K562 (cell line): Measurements from ENCODE around the gene IRF9. TPM values are rescaled to one million over a fixed set of nuclear protein-coding genes. Genes with fewer than 3 reads are reported as not detected.
A peak's percentile ranks its signal among the peaks of the same experiment; 100 is the strongest.

Source experiments
- ARHGAP35 ChIP-seq: fragments of 450-650 bp; IDR thresholded peaks from 2 replicates; pipeline ENCODE4 v1.6.1; 2018; ENCODE audit not compliant: partially characterized antibody
- BDP1 ChIP-seq: IDR thresholded peaks from 3 replicates; pipeline ENCODE4 v1.6.1; 2011; ENCODE audit not compliant: insufficient read length, insufficient read depth
- CBFA2T2 ChIP-seq: fragments of 450-650 bp; conservative IDR thresholded peaks from 2 replicates; pipeline ENCODE4 v1.6.1; 2017; ENCODE audit warnings: mild to moderate bottlenecking
- NFE2 ChIP-seq: IDR thresholded peaks from 2 replicates; pipeline ENCODE4 v1.6.1; 2014; ENCODE audit warnings: antibody characterized with exemption, low read depth
- POLR3A ChIP-seq: IDR thresholded peaks from 2 replicates; pipeline ENCODE4 v1.6.1; 2011; ENCODE audit warnings: borderline replicate concordance, mild to moderate bottlenecking, moderate library complexity; ENCODE audit not compliant: insufficient read length, insufficient read depth; ENCODE audit errors: extremely low read depth
- SIRT6 ChIP-seq: IDR thresholded peaks from one replicate; pipeline ENCODE4 v1.6.1; 2012; ENCODE audit warnings: low read depth, mild to moderate bottlenecking, control low read depth, inconsistent platforms, low read length, moderate library complexity
- TEAD2 ChIP-seq: fragments of 450-650 bp; IDR thresholded peaks from 2 replicates; pipeline ENCODE4 v1.6.1; 2016; ENCODE audit warnings: missing genetic modification characterization, control low read depth, missing compliant biosample characterization
- ZBTB7A ChIP-seq: IDR thresholded peaks from 2 replicates; pipeline ENCODE4 v1.6.1; 2011; ENCODE audit warnings: low read depth, mild to moderate bottlenecking, low read length, moderate library complexity, borderline replicate concordance; ENCODE audit not compliant: control insufficient read depth
- ZNF3 ChIP-seq: fragments of 250-450 bp; sonication (Bioruptor Pico); IDR thresholded peaks from 2 replicates; pipeline ENCODE4 v1.5.0; 2021; ENCODE audit warnings: mild to moderate bottlenecking, moderate library complexity
- polyA plus RNA-seq, 8 experiments: library from polyadenylated mRNA; depleted of rRNA in 4 of 8; stranded (reverse) in 5 of 8; unstranded in 3 of 8; fragments of >200 nt; fragmentation: Nextera tagmentation in 2 of 8; fragmentation: Illumina TruSeq in 1 of 8; extraction: Ambion mirVana in 2 of 8; extraction: Trizol in 1 of 8; gene quantifications; 2 replicates each; pipeline versions ENCODE4 v1.2.1 to v1.2.3, GENCODE V29; 2011 to 2014; ENCODE audit warnings: inconsistent platforms in 1 of 8, missing spikeins in 1 of 8
- total RNA-seq, 7 experiments: library from RNA; depleted of rRNA in 6 of 7; stranded (reverse); fragments of >200 nt in 6 of 7; fragmentation: Illumina TruSeq in 2 of 7; extraction: Trizol in 2 of 7; gene quantifications; 2 replicates each; pipeline versions ENCODE4 v1.2.1 to v1.2.3, GENCODE V29; 2011 to 2021; ENCODE audit warnings: low replicate concordance in 1 of 7
- TF ChIP-seq, protein P1 (sequence below): sonication (generic); formaldehyde crosslinking; IDR thresholded peaks from 2 replicates; pipeline ENCODE4 v1.8.0; 2023; ENCODE audit warnings: mild to moderate bottlenecking, missing genetic modification reagents
- TF ChIP-seq, protein P2 (sequence below): fragments of 150-350 bp; IDR thresholded peaks from 2 replicates; pipeline ENCODE4 v1.6.1; 2014; ENCODE audit warnings: low read depth, mild to moderate bottlenecking, low read length, borderline replicate concordance
- TF ChIP-seq, protein P3 (sequence below): fragments of 450-650 bp; IDR thresholded peaks from 2 replicates; pipeline ENCODE4 v1.7.0; 2016; ENCODE audit warnings: borderline replicate concordance
- TF ChIP-seq, protein P4 (sequence below): fragments of 450-650 bp; IDR thresholded peaks from 2 replicates; pipeline ENCODE4 v1.6.1; 2016; ENCODE audit warnings: missing biosample characterization, missing genetic modification characterization

The IRF9 gene
- total and polyA plus RNA-seq, 9 of the 15 experiments (the other 6 are each of a cell fraction or from before 2014, with no cell fraction given) = 0.79 to 14.8 (median 6.1) TPM

DNA sequence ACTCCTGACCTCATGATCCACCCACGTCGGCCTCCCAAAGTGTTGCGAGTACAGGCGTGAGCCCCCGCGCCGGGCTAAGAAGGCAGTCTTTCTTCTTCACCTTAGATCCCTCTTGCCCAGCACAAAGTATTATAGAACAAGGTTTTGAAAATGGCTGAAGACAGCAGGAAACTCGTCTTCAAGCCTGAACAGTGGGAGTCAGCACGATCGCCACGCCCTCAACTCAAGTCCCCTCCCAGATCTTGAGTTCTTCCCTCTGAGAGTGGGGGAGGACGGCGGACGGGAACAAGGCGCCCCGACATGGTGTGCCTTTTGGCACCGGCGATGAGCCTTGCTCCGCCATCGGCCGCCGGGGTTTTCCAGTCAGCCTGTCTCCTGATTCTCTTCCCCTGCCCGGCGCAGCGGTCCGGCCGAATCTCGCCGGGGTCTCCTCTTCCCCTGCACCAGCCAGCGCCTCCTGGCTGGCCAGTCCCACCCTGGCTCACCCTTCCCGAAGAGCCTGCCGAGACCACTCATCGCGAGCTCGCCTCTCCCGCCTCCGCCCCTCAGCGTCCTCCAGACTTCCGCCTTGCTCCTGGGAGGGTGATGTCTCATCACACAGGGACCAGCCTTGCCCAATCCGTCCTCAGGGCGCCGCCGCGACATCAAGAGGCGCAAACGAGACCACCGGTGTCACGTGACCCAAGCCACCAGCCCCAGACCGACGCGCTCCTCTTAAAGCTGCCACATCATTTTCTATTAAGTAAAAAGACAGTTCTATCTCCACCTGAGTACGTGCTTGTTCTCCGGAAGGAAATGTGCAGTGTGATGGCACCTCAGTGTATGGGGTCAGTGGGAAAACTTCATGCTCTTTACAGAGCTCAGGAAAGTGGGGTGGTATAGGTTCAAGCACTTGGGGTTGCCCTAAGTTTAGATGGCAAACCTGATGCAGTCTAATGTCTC lies 52.1 kb downstream of the IRF9 start, which contains the start of gene CHMP4A (continued):
- TF ChIP-seq, protein P1, sequence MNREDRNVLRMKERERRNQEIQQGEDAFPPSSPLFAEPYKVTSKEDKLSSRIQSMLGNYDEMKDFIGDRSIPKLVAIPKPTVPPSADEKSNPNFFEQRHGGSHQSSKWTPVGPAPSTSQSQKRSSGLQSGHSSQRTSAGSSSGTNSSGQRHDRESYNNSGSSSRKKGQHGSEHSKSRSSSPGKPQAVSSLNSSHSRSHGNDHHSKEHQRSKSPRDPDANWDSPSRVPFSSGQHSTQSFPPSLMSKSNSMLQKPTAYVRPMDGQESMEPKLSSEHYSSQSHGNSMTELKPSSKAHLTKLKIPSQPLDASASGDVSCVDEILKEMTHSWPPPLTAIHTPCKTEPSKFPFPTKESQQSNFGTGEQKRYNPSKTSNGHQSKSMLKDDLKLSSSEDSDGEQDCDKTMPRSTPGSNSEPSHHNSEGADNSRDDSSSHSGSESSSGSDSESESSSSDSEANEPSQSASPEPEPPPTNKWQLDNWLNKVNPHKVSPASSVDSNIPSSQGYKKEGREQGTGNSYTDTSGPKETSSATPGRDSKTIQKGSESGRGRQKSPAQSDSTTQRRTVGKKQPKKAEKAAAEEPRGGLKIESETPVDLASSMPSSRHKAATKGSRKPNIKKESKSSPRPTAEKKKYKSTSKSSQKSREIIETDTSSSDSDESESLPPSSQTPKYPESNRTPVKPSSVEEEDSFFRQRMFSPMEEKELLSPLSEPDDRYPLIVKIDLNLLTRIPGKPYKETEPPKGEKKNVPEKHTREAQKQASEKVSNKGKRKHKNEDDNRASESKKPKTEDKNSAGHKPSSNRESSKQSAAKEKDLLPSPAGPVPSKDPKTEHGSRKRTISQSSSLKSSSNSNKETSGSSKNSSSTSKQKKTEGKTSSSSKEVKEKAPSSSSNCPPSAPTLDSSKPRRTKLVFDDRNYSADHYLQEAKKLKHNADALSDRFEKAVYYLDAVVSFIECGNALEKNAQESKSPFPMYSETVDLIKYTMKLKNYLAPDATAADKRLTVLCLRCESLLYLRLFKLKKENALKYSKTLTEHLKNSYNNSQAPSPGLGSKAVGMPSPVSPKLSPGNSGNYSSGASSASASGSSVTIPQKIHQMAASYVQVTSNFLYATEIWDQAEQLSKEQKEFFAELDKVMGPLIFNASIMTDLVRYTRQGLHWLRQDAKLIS (CRISPR knock-in tag) = 0 out of 2 replicates have a peak, but pooled peaks have one; percentile 45
- TF ChIP-seq TEAD2 (tag) = no peak
- TF ChIP-seq ARHGAP35 = no peak
- TF ChIP-seq, protein P2, sequence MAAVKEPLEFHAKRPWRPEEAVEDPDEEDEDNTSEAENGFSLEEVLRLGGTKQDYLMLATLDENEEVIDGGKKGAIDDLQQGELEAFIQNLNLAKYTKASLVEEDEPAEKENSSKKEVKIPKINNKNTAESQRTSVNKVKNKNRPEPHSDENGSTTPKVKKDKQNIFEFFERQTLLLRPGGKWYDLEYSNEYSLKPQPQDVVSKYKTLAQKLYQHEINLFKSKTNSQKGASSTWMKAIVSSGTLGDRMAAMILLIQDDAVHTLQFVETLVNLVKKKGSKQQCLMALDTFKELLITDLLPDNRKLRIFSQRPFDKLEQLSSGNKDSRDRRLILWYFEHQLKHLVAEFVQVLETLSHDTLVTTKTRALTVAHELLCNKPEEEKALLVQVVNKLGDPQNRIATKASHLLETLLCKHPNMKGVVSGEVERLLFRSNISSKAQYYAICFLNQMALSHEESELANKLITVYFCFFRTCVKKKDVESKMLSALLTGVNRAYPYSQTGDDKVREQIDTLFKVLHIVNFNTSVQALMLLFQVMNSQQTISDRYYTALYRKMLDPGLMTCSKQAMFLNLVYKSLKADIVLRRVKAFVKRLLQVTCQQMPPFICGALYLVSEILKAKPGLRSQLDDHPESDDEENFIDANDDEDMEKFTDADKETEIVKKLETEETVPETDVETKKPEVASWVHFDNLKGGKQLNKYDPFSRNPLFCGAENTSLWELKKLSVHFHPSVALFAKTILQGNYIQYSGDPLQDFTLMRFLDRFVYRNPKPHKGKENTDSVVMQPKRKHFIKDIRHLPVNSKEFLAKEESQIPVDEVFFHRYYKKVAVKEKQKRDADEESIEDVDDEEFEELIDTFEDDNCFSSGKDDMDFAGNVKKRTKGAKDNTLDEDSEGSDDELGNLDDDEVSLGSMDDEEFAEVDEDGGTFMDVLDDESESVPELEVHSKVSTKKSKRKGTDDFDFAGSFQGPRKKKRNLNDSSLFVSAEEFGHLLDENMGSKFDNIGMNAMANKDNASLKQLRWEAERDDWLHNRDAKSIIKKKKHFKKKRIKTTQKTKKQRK = no peak
- no peak for TF ChIP-seq ZNF3
- no peak for TF ChIP-seq NFE2
- TF ChIP-seq ZBTB7A = peak; percentile 83
- TF ChIP-seq BDP1 = no peak
- TF ChIP-seq, protein P3, sequence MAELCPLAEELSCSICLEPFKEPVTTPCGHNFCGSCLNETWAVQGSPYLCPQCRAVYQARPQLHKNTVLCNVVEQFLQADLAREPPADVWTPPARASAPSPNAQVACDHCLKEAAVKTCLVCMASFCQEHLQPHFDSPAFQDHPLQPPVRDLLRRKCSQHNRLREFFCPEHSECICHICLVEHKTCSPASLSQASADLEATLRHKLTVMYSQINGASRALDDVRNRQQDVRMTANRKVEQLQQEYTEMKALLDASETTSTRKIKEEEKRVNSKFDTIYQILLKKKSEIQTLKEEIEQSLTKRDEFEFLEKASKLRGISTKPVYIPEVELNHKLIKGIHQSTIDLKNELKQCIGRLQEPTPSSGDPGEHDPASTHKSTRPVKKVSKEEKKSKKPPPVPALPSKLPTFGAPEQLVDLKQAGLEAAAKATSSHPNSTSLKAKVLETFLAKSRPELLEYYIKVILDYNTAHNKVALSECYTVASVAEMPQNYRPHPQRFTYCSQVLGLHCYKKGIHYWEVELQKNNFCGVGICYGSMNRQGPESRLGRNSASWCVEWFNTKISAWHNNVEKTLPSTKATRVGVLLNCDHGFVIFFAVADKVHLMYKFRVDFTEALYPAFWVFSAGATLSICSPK = no peak
- TF ChIP-seq, protein P4, sequence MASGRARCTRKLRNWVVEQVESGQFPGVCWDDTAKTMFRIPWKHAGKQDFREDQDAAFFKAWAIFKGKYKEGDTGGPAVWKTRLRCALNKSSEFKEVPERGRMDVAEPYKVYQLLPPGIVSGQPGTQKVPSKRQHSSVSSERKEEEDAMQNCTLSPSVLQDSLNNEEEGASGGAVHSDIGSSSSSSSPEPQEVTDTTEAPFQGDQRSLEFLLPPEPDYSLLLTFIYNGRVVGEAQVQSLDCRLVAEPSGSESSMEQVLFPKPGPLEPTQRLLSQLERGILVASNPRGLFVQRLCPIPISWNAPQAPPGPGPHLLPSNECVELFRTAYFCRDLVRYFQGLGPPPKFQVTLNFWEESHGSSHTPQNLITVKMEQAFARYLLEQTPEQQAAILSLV = no peak
- peak; percentile 96 for TF ChIP-seq CBFA2T2
- no peak for TF ChIP-seq POLR3A
- no peak for TF ChIP-seq SIRT6
